Fibroblast of skin of left biceps (primary cell): Measurements from ENCODE around the gene BMP8B.
A peak's percentile ranks its signal among the peaks of the same experiment; 100 is the strongest.
"Not testable (repeated sequence)": the region's sequence is repeated elsewhere in the genome, so short reads cannot be mapped to it uniquely, and the experiment has no call there.

Source experiments
- DNase-seq, 2 experiments: peaks; one replicate each; pipeline ENCODE4 v3.0.0-alpha.2; 2013; ENCODE audit warnings: low read depth in 2 of 2

The BMP8B gene

DNA sequence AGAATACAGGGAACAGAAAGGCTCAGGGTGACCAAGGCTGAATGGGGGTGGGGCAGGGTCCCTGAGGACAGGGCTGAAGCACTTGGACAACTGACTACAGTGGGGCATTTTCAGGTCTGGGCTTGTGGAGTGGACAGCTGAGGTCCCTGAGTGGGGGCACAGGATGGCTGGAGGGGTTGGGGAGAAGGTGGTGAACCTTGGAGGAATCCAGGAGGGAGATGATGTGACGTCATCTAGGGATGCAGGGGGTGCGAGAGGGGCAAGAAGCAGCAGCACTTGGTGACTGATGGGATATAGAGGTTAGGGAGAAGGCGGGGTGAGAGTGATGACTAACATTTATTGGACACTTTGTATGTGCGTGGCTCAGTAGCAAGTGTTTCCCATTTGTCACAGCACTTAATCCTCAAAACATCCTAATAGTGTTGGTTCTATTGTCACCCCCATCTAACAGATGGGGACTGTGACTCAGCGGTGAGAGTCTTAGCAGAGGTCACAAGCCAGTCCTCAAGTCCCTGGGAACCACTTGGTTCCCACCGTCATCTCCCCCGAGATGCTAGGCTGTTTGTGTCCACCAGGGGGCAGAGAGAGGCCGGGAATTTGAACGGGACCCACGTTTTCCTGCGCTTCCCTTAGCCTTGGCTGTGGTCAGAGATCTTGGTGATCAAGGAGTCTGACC lies 27.9 kb upstream of the BMP8B start:
- DNase-seq = peak in 1 of 2 experiments; percentile 18

DNA sequence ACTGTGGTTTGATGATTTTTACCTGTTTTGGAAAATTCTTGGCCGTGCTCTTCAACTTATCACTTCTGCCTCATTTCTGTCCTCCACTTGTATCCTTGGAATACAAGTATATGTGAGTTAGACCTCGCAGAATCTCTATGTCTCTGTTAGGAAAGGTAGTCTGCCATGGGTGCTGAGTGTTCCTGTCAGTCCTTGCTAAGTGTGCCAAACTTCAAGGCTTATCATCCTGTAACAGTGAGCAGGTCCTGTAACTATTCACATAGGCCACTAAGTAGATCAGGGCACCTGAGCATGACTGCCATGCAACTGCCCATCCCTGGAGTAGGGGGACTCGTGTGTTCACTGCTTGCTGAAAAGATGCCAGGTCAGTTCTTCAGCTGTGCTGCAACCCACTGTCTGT lies 24.2 kb upstream of the BMP8B start:
- no peak for DNase-seq

DNA sequence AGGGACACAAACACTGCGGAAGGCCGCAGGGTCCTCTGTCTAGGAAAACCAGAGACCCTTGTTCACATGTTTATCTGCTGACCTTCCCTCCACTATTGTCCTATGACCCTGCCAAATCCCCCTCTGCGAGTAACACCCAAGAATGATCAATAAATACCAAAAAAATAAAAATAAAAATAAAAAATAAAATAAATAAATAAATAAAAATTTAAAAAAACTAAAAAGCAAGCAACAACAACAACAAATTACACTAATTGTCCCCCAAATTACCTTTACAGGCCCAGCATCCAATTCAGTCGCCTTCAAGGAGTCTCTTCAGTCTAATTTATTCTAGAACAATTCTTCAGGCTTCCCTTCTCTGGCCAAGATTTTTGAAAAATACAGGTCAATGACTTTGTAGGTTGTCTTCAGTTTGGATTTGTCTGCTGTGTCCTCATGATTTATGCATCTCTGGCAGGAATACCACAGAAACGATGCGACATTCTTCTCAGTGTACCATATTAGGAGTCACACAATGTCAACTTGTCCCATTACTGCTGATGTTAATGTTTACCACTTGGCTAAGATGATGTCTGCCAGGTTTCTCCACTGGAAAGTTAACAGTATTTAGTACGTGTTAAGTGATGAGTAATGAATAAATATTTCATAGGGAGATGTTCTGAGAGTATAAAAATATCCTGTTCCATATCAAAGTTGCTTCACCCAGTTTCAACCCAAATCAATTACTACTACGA lies 20.3 kb upstream of the BMP8B start:
- no peak for DNase-seq

DNA sequence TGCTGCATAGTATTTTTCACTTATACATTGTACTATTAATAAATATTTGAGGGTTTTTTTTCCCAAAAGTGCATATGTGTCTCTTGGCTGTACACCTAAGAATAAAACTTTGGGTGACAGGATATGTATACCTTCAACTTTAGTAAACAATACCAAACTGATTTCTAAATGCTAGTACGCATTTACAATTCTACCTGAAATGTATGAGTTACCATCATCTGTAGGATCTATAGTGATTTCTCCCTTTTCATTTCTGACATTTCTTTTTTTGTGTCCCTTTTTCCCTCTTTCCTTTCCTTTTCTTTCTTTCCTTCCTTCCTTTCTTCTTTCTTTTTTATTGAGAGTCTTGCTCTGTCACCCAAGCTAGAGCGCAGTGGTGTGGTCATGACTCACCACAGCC lies 16.7 kb upstream of the BMP8B start:
- no peak for DNase-seq

- no peak for DNase-seq
Measured at GRCh38 chr1:39802496-39803260, 14.0 kb upstream of the BMP8B start.

DNA sequence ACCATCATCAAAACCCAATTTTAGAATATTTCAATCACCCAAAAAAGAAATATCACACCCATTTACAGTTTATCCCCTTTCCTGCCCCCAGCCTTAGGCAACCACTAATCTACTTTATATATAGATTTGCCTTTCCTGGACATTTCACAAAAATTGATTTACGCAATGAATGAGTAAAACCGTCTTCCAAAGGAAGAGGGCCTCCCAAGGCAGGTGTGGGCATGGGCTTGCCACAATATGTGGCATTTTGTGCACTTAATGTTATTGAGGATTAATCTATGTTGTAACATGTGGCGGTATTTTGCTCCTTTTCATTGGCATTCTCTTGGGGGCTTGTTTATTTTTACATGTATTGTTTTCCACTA lies 11.8 kb upstream of the BMP8B start:
- DNase-seq = no peak

GRCh38 chr1:39799770-39800470 lies 11.3 kb upstream of the BMP8B start:
- peak; percentile 21 to 26 for DNase-seq

- DNase-seq = not testable (repeated sequence)
Measured at GRCh38 chr1:39798859-39799769, 10.4 kb upstream of the BMP8B start.

DNA sequence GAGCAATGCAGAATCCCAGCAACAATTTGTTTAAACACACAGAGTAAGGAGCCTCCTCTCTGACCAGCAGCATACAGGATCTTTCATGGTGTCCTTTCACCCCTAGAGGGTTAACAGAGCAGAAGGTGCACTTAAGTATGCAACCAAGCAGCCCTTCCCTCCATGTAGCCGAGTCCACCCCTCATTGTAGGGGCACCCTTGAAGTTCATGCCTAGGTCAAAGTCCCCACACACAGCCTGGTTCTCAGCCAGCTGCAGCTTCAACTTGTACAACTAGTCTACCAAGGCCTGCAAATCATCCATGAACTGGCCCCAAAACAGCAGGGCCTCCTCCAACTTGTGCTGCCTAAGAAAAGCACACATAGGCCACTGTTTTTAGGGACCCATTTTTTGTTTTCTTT lies 7.0 kb upstream of the BMP8B start:
- DNase-seq = no peak

DNA sequence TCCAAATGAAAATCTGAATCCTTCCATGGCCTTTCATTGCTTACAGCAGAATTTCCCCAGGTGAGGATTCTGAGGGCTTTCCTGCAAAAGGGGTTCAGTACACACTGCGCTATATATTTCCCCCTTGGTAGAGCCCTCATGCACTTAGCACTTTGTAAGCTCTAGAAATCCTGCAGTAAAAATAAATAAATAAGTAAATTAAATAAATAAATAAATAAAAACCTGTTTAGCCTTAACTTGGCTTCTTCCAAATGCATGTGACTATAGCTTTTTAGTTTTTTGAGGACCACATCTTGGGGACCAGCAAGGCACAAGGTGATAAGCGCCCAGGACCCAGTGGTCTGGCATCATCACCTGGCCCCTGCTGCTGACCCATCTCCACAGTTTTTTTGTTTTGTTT lies 3.2 kb upstream of the BMP8B start:
- DNase-seq = no peak

DNA sequence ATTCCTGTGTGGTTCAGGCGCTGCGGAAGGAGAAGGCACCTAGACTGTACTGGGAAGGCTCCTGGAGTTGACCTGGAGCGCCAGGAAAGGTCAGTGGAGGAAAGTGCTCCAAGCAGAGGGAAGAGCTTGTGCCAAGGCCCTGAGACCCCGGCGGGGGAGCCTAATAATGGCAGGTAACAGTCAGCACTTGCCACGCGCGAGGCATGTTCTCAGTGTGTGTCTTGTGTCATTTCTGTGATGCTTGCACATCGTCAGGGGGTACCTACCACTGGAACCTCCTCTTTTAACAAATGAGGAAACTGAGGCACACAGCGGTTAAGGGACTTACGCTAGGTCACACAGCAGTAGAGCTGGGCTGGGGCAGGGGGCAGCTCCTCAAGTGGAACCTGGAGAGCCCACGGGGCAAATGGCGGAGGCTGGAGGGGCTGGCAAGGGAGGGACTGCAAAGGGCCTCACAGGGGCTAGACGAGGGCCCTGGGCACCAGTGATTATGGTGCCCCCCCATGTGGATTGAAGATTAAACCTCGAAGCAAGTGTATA lies 976 bp upstream of the BMP8B start:
- DNase-seq = no peak

DNA sequence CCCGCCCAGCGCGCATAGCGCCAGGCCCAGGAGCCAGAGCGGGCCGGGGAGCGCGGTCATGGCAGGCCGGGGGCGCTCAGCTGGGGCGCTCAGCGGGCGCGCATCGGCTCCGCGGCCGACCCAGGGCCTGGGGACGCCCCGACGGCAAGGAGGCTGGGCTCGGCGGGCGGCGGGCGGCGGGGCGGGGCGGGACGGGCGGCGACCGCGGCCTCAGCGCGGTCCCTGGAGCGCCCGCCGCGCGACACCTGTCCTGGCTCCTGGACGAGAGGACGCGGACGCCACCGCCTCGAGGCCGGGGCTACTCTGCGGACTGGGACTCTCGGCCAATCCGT lies 273 bp downstream of the BMP8B start:
- DNase-seq = no peak

DNA sequence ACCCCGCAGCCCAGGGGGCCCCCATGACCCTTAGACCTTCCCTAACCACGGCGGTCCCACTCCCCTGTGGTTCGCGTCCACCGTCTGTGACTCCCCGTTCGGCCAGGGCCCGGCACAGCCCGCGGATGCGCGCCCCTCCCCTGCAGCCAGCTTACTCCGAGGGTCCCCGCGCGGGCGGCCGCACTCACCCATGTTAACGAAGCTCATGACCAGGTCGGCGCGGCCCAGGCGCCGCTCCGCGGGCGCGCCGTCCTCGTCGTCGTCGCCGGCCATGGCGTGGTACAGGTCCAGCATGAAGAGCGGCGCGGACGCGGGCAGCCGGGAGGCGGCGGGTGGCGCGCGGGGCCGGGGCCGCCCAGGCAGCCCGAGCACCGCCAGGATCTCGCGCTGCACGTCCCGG lies 701 bp downstream of the BMP8B start:
- not testable (repeated sequence) for DNase-seq

- DNase-seq = no peak
Measured at GRCh38 chr1:39787468-39787867, 1.2 kb downstream of the BMP8B start.

DNA sequence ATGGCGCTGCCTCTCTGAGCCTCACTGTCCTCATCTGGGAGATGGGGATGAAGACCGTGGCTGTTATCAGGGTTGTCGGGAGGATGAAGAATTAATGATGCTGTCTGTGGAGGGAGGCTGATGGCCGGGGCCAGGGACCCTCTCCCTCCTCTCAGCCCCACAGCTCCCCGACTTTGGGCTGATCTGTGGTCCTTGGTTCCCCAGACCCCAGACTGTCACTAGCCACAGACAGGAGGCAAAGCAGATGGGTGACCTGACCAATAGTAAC lies 1.6 kb downstream of the BMP8B start:
- not testable (repeated sequence) for DNase-seq

- not testable (repeated sequence) for DNase-seq
Measured at GRCh38 chr1:39786303-39787107, 2.2 kb downstream of the BMP8B start.

DNA sequence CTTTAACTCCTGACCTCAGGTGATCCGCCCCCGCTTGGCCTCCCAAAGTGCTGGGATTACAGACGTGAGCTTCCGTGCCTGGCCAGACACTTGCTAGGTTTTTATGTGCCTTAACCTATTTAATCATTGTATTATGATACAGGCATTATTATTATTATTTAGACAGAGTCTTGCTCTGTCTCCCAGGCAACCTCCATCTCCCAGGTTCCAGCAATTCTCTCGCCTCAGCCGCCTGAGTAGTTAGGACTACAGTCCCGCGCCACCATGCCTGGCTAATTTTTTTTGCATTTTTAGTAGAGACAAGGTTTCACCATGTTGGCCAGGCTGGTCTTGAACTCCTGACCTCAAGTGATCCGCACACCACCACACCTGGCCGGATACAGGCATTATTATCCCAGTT lies 6.0 kb downstream of the BMP8B start:
- DNase-seq = not testable (repeated sequence)

DNA sequence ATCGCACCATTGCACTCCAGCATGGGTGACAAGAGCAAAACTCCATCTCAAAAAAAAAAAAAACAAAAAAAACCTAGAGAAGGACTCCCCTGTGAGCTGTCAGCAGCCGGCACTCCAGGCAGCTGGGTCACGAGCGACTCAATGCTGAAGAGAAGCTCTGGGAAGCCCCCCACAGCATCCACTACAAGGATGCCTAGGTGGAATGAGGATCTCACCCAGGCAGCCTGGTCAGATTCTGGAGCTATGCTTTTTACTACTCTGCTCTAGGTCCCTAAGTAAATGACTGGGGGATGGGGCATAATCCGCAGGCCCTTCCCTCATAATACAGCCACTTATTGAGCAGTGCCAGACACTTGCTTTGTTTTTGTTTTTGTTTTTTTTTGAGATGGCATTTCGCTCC lies 6.6 kb downstream of the BMP8B start:
- DNase-seq = no peak

DNA sequence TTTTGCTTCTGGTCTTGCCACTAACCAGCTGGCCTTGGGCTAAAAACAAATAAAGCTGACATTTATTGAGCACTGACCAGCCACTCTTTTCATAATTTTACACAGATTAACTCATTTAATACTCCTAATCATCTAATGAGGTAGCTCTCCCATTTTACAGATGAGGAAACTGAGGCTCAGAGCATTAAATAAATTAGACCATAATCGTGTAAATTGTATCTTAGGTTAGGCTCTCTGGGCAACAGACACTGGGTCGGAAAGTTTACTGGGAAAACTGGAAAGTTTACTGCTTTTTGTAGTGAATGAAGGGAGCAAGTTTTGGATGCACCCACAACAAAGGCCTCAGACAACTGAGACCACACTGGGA lies 7.3 kb downstream of the BMP8B start:
- no peak for DNase-seq

GRCh38 chr1:39779821-39780220 lies 8.8 kb downstream of the BMP8B start:
- no peak for DNase-seq

GRCh38 chr1:39779137-39779536 lies 9.5 kb downstream of the BMP8B start:
- no peak for DNase-seq
